HG03066 (cell line): Measurements from ENCODE around the gene ZNF782.
"Not testable (repeated sequence)": the region's sequence is repeated elsewhere in the genome, so short reads cannot be mapped to it uniquely, and the experiment has no call there.

ENCODE experiments used
- ATAC-seq: cut with Tn5 transposase; IDR thresholded peaks from one replicate; pipeline ENCODE4 v1.9.1; 2021; ENCODE audit warnings: low read depth; ENCODE audit not compliant: unreplicated experiment

ZNF782 gene

GRCh38 chr9:96853781-96854650 lies at the start of gene ZNF782:
Gene ZNF782 (minus strand): TSS chr9:96854514. CDS start chr9:96851961, 2,553 bp downstream.
- peak; percentile 85 for ATAC-seq

GRCh38 chr9:96900010-96900409 lies 45.7 kb upstream of the ZNF782 start:
- ATAC-seq, result not testable (repeated sequence)

- ATAC-seq, result no peak
These were observed 37.8 kb upstream of the ZNF782 start for GRCh38 chr9:96892131-96892530.

GRCh38 chr9:96888591-96888990 lies 34.3 kb upstream of the ZNF782 start:
- no peak for ATAC-seq

- no peak for ATAC-seq
These were observed 31.1 kb upstream of the ZNF782 start for GRCh38 chr9:96885424-96885823.

GRCh38 chr9:96884443-96884842 lies 30.1 kb upstream of the ZNF782 start:
- no peak for ATAC-seq

- ATAC-seq, result no peak
These were observed 29.6 kb upstream of the ZNF782 start for GRCh38 chr9:96883922-96884321.

- no peak for ATAC-seq
These were observed 23.0 kb upstream of the ZNF782 start for GRCh38 chr9:96877269-96877668.

GRCh38 chr9:96875461-96876142 lies 21.3 kb upstream of the ZNF782 start:
- peak; percentile 48 for ATAC-seq

GRCh38 chr9:96874947-96875460 lies 20.7 kb upstream of the ZNF782 start:
- ATAC-seq, result peak; percentile 50

GRCh38 chr9:96874201-96874785 lies 20.0 kb upstream of the ZNF782 start:
- no peak for ATAC-seq

GRCh38 chr9:96871176-96871575 lies 16.9 kb upstream of the ZNF782 start:
- ATAC-seq, result no peak

GRCh38 chr9:96868709-96869108 lies 14.4 kb upstream of the ZNF782 start:
- no peak for ATAC-seq

- ATAC-seq, result no peak
These were observed 12.9 kb upstream of the ZNF782 start for GRCh38 chr9:96867079-96867804.

- ATAC-seq, result not testable (repeated sequence)
These were observed 10.9 kb upstream of the ZNF782 start for GRCh38 chr9:96865240-96865639.

- ATAC-seq, result no peak
These were observed 5.3 kb upstream of the ZNF782 start for GRCh38 chr9:96859461-96860198.

- ATAC-seq, result no peak
These were observed 4.4 kb upstream of the ZNF782 start for GRCh38 chr9:96858670-96859069.

- ATAC-seq, result no peak
These were observed 3.8 kb upstream of the ZNF782 start for GRCh38 chr9:96858018-96858573.
